BLaER1 (cell line): Measurements from ENCODE around the gene KIRREL3.

Source experiments
- H3K27ac ChIP-seq: shearing (Covaris generic); formaldehyde crosslinking; 2 replicates; pipeline ENCODE4 v1.8.1; 2022
- H3K27me3 ChIP-seq: shearing (Covaris generic); formaldehyde crosslinking; 2 replicates; pipeline ENCODE4 v1.8.1; 2022
- H3K36me3 ChIP-seq: shearing (Covaris generic); formaldehyde crosslinking; 2 replicates; pipeline ENCODE4 v1.8.1; 2022
- H3K4me1 ChIP-seq: shearing (Covaris generic); formaldehyde crosslinking; 2 replicates; pipeline ENCODE4 v1.8.1; 2022
- H3K4me2 ChIP-seq: shearing (Covaris generic); formaldehyde crosslinking; 2 replicates; pipeline ENCODE4 v1.8.1; 2022
- H3K4me3 ChIP-seq: shearing (Covaris generic); formaldehyde crosslinking; 2 replicates; pipeline ENCODE4 v1.8.1; 2022
- H3K9ac ChIP-seq: shearing (Covaris generic); formaldehyde crosslinking; 2 replicates; pipeline ENCODE4 v1.8.1; 2022
- H3K9me3 ChIP-seq: shearing (Covaris generic); formaldehyde crosslinking; 2 replicates; pipeline ENCODE4 v1.8.1; 2022
- H4K20me1 ChIP-seq: shearing (Covaris generic); formaldehyde crosslinking; 2 replicates; pipeline ENCODE4 v1.8.1; 2022
- Cebpa-rat ChIP-seq: shearing (Covaris generic); IDR thresholded peaks from 2 replicates; pipeline ENCODE4 v1.8.1; 2022

Gene KIRREL3

GRCh38 chr11:126511475-126512115, 489.0 kb downstream of the KIRREL3 start:
- Histone ChIP-seq H4K20me1 (no peaks in the 10 kb centered on the region), H3K4me1 (peaks cover 66% of the 10 kb centered on the region), H3K27me3 (no peaks in the 10 kb centered on the region), H3K36me3 (no peaks in the 10 kb centered on the region), H3K27ac (peak overlapping the region; percentile 45; the same call in 1 of the 2 replicates), H3K9me3 (peaks cover 12% of the 10 kb centered on the region), H3K4me2 (peak overlapping the region; percentile 78), H3K4me3 (no peak overlapping the region), H3K9ac (peak overlapping the region; percentile 20; the same call in 1 of the 2 replicates)
- TF ChIP-seq Cebpa-rat: no peak

GRCh38 chr11:126510621-126511370, 489.8 kb downstream of the KIRREL3 start:
- Histone ChIP-seq H3K4me1 (peaks cover 59% of the 10 kb centered on the region), H3K4me2 (peak overlapping the region; percentile 78), H3K36me3 (no peaks in the 10 kb centered on the region), H3K27ac (no peak overlapping the region), H3K9me3 (peaks cover 15% of the 10 kb centered on the region), H3K9ac (no peak overlapping the region), H3K4me3 (no peak overlapping the region), H3K27me3 (no peaks in the 10 kb centered on the region), H4K20me1 (no peaks in the 10 kb centered on the region)
- no peak for TF ChIP-seq Cebpa-rat

GRCh38 chr11:126507646-126508045, 492.9 kb downstream of the KIRREL3 start:
- Histone ChIP-seq H3K9me3 (peaks cover 15% of the 10 kb centered on the region), H4K20me1 (no peaks in the 10 kb centered on the region), H3K4me1 (peaks cover 44% of the 10 kb centered on the region), H3K27ac (no peak overlapping the region), H3K27me3 (no peaks in the 10 kb centered on the region), H3K4me3 (no peak overlapping the region), H3K9ac (no peak overlapping the region), H3K4me2 (no peak overlapping the region), H3K36me3 (no peaks in the 10 kb centered on the region)
- TF ChIP-seq Cebpa-rat: no peak

- Histone ChIP-seq H3K27me3 (no peaks in the 10 kb centered on the region), H3K9me3 (peaks cover 15% of the 10 kb centered on the region), H3K27ac (no peak overlapping the region), H4K20me1 (no peaks in the 10 kb centered on the region), H3K4me3 (no peak overlapping the region), H3K4me2 (no peak overlapping the region), H3K36me3 (no peaks in the 10 kb centered on the region), H3K4me1 (peaks cover 42% of the 10 kb centered on the region), H3K9ac (no peak overlapping the region)
- no peak for TF ChIP-seq Cebpa-rat
Measured at GRCh38 chr11:126506789-126507188, 493.8 kb downstream of the KIRREL3 start.

DNA sequence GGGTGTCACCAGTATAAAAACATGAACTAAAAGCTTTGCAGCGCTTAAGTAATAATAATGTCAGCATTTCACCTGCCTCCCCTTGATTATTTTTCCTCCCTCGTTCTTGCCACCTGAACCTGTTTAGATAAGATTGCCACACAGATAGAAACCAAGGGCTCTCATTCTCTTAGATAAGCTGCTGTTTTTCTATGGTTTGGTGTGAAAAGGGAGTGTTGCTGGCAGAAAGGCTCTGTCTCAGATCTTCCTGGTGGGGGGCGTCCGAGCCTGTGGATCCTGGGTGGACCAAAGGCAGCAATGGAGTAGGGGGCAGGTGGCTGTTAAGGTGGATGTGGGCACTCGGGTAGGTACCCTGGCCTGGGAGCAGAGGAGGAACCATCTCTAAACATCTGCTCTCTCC, 497.6 kb downstream of the KIRREL3 start:
- Histone ChIP-seq H3K36me3 (no peaks in the 10 kb centered on the region), H4K20me1 (no peaks in the 10 kb centered on the region), H3K9me3 (peaks cover 15% of the 10 kb centered on the region), H3K4me2 (peak overlapping the region; percentile 63), H3K4me3 (no peak overlapping the region), H3K27me3 (no peaks in the 10 kb centered on the region), H3K9ac (no peak overlapping the region), H3K27ac (no peak overlapping the region), H3K4me1 (peaks cover 25% of the 10 kb centered on the region)
- TF ChIP-seq Cebpa-rat: no peak

DNA sequence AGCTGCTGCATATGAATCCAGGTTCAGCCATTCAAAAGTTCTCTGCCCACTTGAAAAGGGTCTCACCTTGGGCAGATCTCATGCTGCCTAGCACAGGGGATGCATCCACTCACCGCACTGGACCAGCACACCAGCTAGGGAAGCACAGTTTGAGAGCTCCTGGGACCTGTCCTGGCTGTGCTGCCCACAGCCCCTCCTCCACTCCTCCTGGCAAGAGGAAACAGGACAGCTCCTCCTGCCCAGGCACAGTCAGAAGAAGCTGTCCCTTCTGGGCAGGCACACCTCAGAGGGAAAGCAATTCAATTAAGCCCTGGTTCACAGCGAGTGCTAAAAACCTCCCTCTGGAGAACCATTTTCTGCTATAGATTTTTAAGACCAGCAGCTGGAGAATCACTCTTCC, 498.4 kb downstream of the KIRREL3 start:
- Histone ChIP-seq H3K27me3 (no peaks in the 10 kb centered on the region), H3K9me3 (peaks cover 9% of the 10 kb centered on the region), H3K4me3 (no peak overlapping the region), H3K36me3 (no peaks in the 10 kb centered on the region), H3K27ac (no peak overlapping the region; the same call in 1 of the 2 replicates), H3K4me1 (peaks cover 25% of the 10 kb centered on the region), H4K20me1 (no peaks in the 10 kb centered on the region), H3K4me2 (0 out of 2 replicates have a peak overlapping the region, but pooled peaks have one; percentile 63), H3K9ac (no peak overlapping the region)
- TF ChIP-seq Cebpa-rat: no peak

DNA sequence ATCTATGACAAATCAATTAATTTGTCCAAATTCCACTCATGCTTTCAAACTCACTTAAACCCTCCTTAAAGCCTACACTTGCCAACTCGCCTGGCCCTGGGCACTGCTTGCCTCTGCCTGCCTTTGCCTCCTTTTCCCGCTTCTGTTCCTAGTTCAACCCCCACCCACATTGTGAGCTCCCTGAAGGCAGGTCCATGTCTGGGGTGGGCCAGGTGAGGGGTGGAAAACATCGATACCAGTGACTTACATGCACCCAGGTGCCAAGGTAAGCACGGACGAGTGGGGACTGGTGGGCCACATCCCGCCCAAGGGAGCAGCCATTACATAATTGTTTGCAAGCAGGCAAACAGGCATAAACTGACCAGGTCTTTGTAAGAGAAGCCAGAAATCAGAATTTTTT, 498.9 kb downstream of the KIRREL3 start:
- Histone ChIP-seq H3K9ac (no peak overlapping the region), H3K9me3 (peaks cover 4% of the 10 kb centered on the region), H3K4me2 (no peak overlapping the region), H3K36me3 (no peaks in the 10 kb centered on the region), H3K27me3 (no peaks in the 10 kb centered on the region), H3K27ac (no peak overlapping the region), H4K20me1 (no peaks in the 10 kb centered on the region), H3K4me1 (peaks cover 25% of the 10 kb centered on the region), H3K4me3 (no peak overlapping the region)
- no peak for TF ChIP-seq Cebpa-rat

- H3K27ac ChIP-seq: no peak overlapping the region
- H3K9ac ChIP-seq: no peak overlapping the region
- TF ChIP-seq Cebpa-rat: no peak
- H3K36me3 ChIP-seq: no peaks in the 10 kb centered on the region
- peaks cover 25% of the 10 kb centered on the region for H3K4me1 ChIP-seq
- no peak overlapping the region for H3K4me2 ChIP-seq
- H3K27me3 ChIP-seq: no peaks in the 10 kb centered on the region
- no peaks in the 10 kb centered on the region for H4K20me1 ChIP-seq
- H3K9me3 ChIP-seq: no peaks in the 10 kb centered on the region
- no peak overlapping the region for H3K4me3 ChIP-seq
Measured at GRCh38 chr11:126500981-126501380, 499.6 kb downstream of the KIRREL3 start.

DNA sequence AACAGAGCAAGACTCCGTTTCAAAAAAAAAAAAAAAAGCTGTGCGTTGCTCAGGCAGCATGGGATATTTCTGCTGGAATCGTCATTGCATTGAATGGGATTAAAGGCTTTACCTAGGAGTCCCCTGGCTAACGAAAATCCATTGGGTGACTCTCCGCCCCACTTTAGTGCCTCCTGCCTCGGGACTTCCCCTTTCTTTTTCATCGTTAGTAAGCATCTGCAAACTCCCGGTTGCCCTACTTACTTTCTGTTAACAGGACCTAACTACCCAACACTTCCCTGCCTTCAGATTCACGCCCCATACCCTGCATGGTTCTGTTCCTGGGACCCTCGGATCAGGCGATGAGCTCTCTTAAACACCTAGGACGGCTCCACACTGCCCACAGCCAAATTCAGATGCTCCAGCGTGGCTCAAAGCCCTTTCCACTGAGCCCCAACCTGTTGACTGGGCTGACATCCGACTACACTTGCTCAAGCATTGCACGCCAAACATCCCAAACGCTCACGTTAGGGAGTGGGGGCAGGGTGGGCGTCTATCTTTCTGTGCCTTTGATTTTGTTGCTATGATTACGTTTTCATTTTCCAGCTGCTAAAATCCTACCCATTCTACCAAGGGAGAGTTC, 501.3 kb downstream of the KIRREL3 start:
- Histone ChIP-seq H3K9ac (no peak overlapping the region), H4K20me1 (no peaks in the 10 kb centered on the region), H3K27me3 (no peaks in the 10 kb centered on the region), H3K27ac (no peak overlapping the region), H3K36me3 (no peaks in the 10 kb centered on the region), H3K4me1 (peaks cover 25% of the 10 kb centered on the region), H3K4me3 (no peak overlapping the region), H3K9me3 (no peaks in the 10 kb centered on the region), H3K4me2 (0 out of 2 replicates have a peak overlapping the region, but pooled peaks have one; percentile 21)
- TF ChIP-seq Cebpa-rat: no peak

- no peak overlapping the region for H3K9ac ChIP-seq
- no peaks in the 10 kb centered on the region for H3K27me3 ChIP-seq
- no peak overlapping the region for H3K4me3 ChIP-seq
- no peaks in the 10 kb centered on the region for H3K36me3 ChIP-seq
- no peak overlapping the region for H3K27ac ChIP-seq
- H3K4me2 ChIP-seq: no peak overlapping the region
- H3K9me3 ChIP-seq: no peaks in the 10 kb centered on the region
- TF ChIP-seq Cebpa-rat: no peak
- no peaks in the 10 kb centered on the region for H4K20me1 ChIP-seq
- H3K4me1 ChIP-seq: peaks cover 20% of the 10 kb centered on the region
Measured at GRCh38 chr11:126498281-126498680, 502.3 kb downstream of the KIRREL3 start.
